HCT116 (cell line): Measurements from ENCODE around the gene DNTT. TPM values are rescaled to one million over a fixed set of nuclear protein-coding genes. Genes with fewer than 3 reads are reported as not detected.

Experiments
- ATAC-seq: fragments of 200-7000 bp; cut with Tn5 transposase; 2 replicates; pipeline ENCODE4 v1.9.1; 2020; ENCODE audit warnings: mild to moderate bottlenecking, moderate library complexity
- BruUV-seq: library from RNA; stranded (reverse); fragments of 400-500 nt; replicated peaks from 2 replicates; lab custom pipeline; 2021; lab: Mats Ljungman, UMichigan
- CTCF ChIA-PET: fragments of 300-600 bp; sonication (Branson Sonifier 250); formaldehyde crosslinking; loops from one replicate; lab custom pipeline; 2021; ENCODE audit warnings: antibody characterized with exemption; lab: Charles Lee
- POLR2A ChIA-PET: fragments of 300-600, 350-600 bp; sonication (Branson Sonifier 250); formaldehyde crosslinking; loops from one replicate; lab custom pipeline; 2021; ENCODE audit warnings: antibody characterized with exemption; lab: Charles Lee
- RAD21 ChIA-PET, 2 experiments: fragments of 300-600 bp; sonication (Branson Sonifier 250); formaldehyde crosslinking; loops; one replicate each; lab custom pipeline; 2023; ENCODE audit warnings: low total read pairs in 2 of 2; ENCODE audit not compliant: uncharacterized antibody in 2 of 2, unreplicated experiment in 2 of 2, low non-redundant PET in 1 of 2; lab: Charles Lee
- DNase-seq: peaks from one replicate; pipeline ENCODE4 v3.0.0-alpha.2; 2010; ENCODE audit warnings: low read depth, low spot score
- H2AFZ ChIP-seq: fragments of 200-600 bp; shearing (Covaris generic), sonication (generic); 2 replicates; pipeline ENCODE4 v1.6.1; 2017; ENCODE audit warnings: low read depth, mixed run types, mixed read lengths, antibody characterized with exemption, low read length; ENCODE audit not compliant: poor library complexity, severe bottlenecking
- H3K27ac ChIP-seq: 2 replicates; pipeline ENCODE4 v1.5.1; 2012; ENCODE audit warnings: low read depth, low read length
- H3K27me3 ChIP-seq: fragments of 200-600 bp; sonication (generic); 2 replicates; pipeline ENCODE4 v1.6.1; 2016; ENCODE audit warnings: mixed run types, low read length, mixed read lengths; ENCODE audit not compliant: insufficient read depth
- H3K36me3 ChIP-seq, 2 experiments: fragments of 200-500 bp in 1 of 2; fragments of 200-600 bp in 1 of 2; sonication (Bioruptor generic) in 1 of 2; sonication (generic) in 1 of 2; 2 replicates each; pipeline versions ENCODE4 v1.5.1 to v1.6.1; 2014 to 2016; ENCODE audit warnings: low read length in 2 of 2, inconsistent platforms in 1 of 2, mixed read lengths in 1 of 2, mixed run types in 1 of 2; ENCODE audit not compliant: insufficient read depth in 2 of 2, control insufficient read depth in 1 of 2
- H3K4me1 ChIP-seq, 2 experiments: fragments of 200-600 bp in 1 of 2; sonication (generic) in 1 of 2; 2 replicates each; pipeline versions ENCODE4 v1.5.1 to v1.6.1; 2012 to 2017; ENCODE audit warnings: low read length in 2 of 2, inconsistent platforms in 1 of 2, mild to moderate bottlenecking in 1 of 2, mixed read lengths in 1 of 2, mixed run types in 1 of 2, moderate library complexity in 1 of 2; ENCODE audit not compliant: insufficient read depth in 2 of 2, control insufficient read depth in 1 of 2
- H3K4me2 ChIP-seq: fragments of 200-600 bp; sonication (generic); 2 replicates; pipeline ENCODE4 v1.6.1; 2017; ENCODE audit warnings: mixed run types, low read length, mixed read lengths
- H3K4me3 ChIP-seq, 2 experiments: fragments of 200-600 bp in 1 of 2; sonication (generic) in 1 of 2; replicated peaks in 1 of 2; 2 replicates each; pipeline ENCODE4 v1.5.1; 2011 to 2016; ENCODE audit warnings: low read length in 2 of 2, control low read depth in 1 of 2, low read depth in 1 of 2, mild to moderate bottlenecking in 1 of 2, mixed read lengths in 1 of 2, mixed run types in 1 of 2
- H3K79me2 ChIP-seq: fragments of 200-600 bp; sonication (generic); 2 replicates; pipeline ENCODE4 v1.6.1; 2017; ENCODE audit warnings: mild to moderate bottlenecking, mixed run types, low read length, moderate library complexity, mixed read lengths; ENCODE audit not compliant: insufficient read depth
- H3K9ac ChIP-seq: fragments of 200-600 bp; sonication (generic); 2 replicates; pipeline ENCODE4 v1.6.1; 2016; ENCODE audit warnings: low read length, mixed read lengths
- H3K9me2 ChIP-seq: fragments of 200-600 bp; sonication (generic), shearing (Covaris generic); 2 replicates; pipeline ENCODE4 v1.6.1; 2017; ENCODE audit warnings: mixed run types, mild to moderate bottlenecking, moderate library complexity; ENCODE audit not compliant: insufficient read depth
- H3K9me3 ChIP-seq, 2 experiments: fragments of 200-500 bp in 1 of 2; fragments of 200-600 bp in 1 of 2; sonication (Bioruptor generic) in 1 of 2; sonication (generic) in 1 of 2; 2 replicates each; pipeline ENCODE4 v1.6.1; 2014 to 2017; ENCODE audit warnings: low read length in 2 of 2, mixed read lengths in 2 of 2, inconsistent platforms in 1 of 2, low read depth in 1 of 2, mild to moderate bottlenecking in 1 of 2, mixed run types in 1 of 2, moderate library complexity in 1 of 2; ENCODE audit not compliant: control insufficient read depth in 1 of 2, insufficient read depth in 1 of 2
- H4K20me1 ChIP-seq: fragments of 200-600 bp; sonication (generic), shearing (Covaris generic); 2 replicates; pipeline ENCODE4 v1.6.1; 2017; ENCODE audit warnings: mixed run types, mild to moderate bottlenecking, moderate library complexity; ENCODE audit not compliant: insufficient read depth
- JUND ChIP-seq: IDR thresholded peaks from 2 replicates; pipeline ENCODE4 v1.6.1; 2012
- POLR2AphosphoS5 ChIP-seq: IDR thresholded peaks from 2 replicates; pipeline ENCODE4 v1.6.1; 2011; ENCODE audit warnings: mild to moderate bottlenecking, low read depth, low read length, moderate library complexity
- RAD21 ChIP-seq: IDR thresholded peaks from 2 replicates; pipeline ENCODE4 v1.6.1; 2012; ENCODE audit warnings: low read depth, mild to moderate bottlenecking
- SIN3A ChIP-seq: IDR thresholded peaks from 2 replicates; pipeline ENCODE4 v1.6.1; 2012; ENCODE audit warnings: low read depth
- SRF ChIP-seq: IDR thresholded peaks from 2 replicates; pipeline ENCODE4 v1.6.1; 2012; ENCODE audit warnings: low read depth
- YY1 ChIP-seq: IDR thresholded peaks from 2 replicates; pipeline ENCODE4 v1.6.1; 2011; ENCODE audit warnings: low read length, low read depth, moderate library complexity, mild to moderate bottlenecking; ENCODE audit not compliant: insufficient replicate concordance; ENCODE audit errors: extremely low read depth
- ZFX ChIP-seq: fragments of 450-650 bp; IDR thresholded peaks from 2 replicates; pipeline ENCODE4 v1.6.1; 2017
- intact Hi-C: fragments of 100-400 bp; cut with micrococcal nuclease; formaldehyde crosslinking; loops from 2 replicates; pipeline ENCODE4 v1.10.0; 2022
- total RNA-seq: library from RNA; stranded (reverse); gene quantifications from one replicate; pipeline ENCODE4 v1.2.1, GENCODE V29; 2021; ENCODE audit not compliant: unreplicated experiment
- TF ChIP-seq, protein P1 (sequence below): IDR thresholded peaks from 2 replicates; pipeline ENCODE4 v1.6.1; 2011; ENCODE audit warnings: mild to moderate bottlenecking, low read length, moderate library complexity; ENCODE audit not compliant: insufficient replicate concordance; ENCODE audit errors: extremely low read depth

DNTT gene
- total RNA-seq, 1 experiment from 2014 or later, result not detected

DNA sequence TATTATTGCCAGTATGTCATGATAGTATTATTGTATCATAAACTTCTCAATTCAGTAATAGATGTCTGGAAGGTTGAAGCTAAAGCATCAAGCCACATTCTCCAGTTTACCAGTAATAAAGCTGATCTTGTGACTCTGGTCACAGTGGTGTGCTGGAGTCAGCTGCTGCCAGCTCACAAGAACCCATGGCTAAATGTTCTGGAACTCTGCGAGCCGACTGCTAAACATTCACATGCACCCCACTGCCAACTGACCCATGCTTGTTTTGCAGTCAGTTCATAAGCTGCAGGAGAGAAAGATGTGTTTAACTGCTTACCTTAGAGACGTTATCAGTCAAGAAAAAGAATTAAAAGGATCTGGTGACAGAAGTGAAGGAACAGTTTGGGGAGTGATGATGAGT lies 5.9 kb upstream of the DNTT start (continued):
- TF ChIP-seq, protein P1, sequence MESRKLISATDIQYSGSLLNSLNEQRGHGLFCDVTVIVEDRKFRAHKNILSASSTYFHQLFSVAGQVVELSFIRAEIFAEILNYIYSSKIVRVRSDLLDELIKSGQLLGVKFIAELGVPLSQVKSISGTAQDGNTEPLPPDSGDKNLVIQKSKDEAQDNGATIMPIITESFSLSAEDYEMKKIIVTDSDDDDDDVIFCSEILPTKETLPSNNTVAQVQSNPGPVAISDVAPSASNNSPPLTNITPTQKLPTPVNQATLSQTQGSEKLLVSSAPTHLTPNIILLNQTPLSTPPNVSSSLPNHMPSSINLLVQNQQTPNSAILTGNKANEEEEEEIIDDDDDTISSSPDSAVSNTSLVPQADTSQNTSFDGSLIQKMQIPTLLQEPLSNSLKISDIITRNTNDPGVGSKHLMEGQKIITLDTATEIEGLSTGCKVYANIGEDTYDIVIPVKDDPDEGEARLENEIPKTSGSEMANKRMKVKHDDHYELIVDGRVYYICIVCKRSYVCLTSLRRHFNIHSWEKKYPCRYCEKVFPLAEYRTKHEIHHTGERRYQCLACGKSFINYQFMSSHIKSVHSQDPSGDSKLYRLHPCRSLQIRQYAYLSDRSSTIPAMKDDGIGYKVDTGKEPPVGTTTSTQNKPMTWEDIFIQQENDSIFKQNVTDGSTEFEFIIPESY, result no peak
- TF ChIP-seq, all 23 proteins: peak for 0

DNA sequence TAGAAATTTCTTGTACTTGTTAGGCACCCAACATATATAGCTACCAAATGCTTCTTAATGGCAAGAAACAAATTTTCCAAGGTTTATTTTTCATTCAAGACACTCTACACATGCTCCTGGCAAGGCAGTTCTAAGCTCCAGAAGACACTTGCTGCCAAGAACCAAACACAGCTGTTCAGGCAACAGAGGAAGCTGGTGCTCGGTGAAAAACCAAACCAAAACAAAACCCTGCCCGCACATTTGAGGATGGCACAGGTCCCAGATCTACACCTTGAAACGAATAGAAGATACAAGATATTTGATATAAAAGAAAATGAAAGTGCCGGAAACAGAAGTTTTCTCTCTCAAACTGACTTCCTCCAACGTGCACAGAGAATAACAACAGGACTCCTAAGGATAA lies 4.9 kb upstream of the DNTT start:
- Histone ChIP-seq H4K20me1 (no peaks in the 10 kb centered on the region), H3K4me3 (no peak overlapping the region), H2AFZ (no peak overlapping the region), H3K4me2 (no peak overlapping the region), H3K9me2 (no peaks in the 10 kb centered on the region), H3K27me3 (peaks cover 41% of the 10 kb centered on the region), H3K9ac (no peak overlapping the region), H3K9me3 (no peaks in the 10 kb centered on the region), H3K4me1 (no peaks in the 10 kb centered on the region), H3K27ac (no peak overlapping the region), H3K36me3 (no peaks in the 10 kb centered on the region), H3K79me2 (no peaks in the 10 kb centered on the region)
- no TSS peak for BruUV-seq
- ATAC-seq, result no peak
- DNase-seq, result no peak
- ChIA-PET CTCF (interaction anchor here (0.6 to 1.2 kb wide), 2 partner anchors 15 to 35 kb away, joined by 3 to 4 read pairs; no protein-coding TSS in a partner anchor), POLR2A (interaction anchor here (0.7 kb wide), 1 partner anchor 9 kb away, joined by 3 read pairs; no protein-coding TSS in a partner anchor), RAD21 (no interaction called here)
- no peak for TF ChIP-seq RAD21
- TF ChIP-seq ZFX, result no peak
- TF ChIP-seq, protein P1, result no peak
- TF ChIP-seq SRF, result no peak
- no peak for TF ChIP-seq YY1
- no peak for TF ChIP-seq SIN3A
- TF ChIP-seq POLR2AphosphoS5, result no peak
- TF ChIP-seq JUND, result no peak
- intact Hi-C loops, result loop anchor here (10.0 kb wide), 2 partner anchors 155 to 255 kb away; partner anchors contain the start of gene CCNJ
